Neural progenitor cell (in vitro differentiated cells): ENCODE results near the gene CIRBP. TPM values are rescaled to one million over a fixed set of nuclear protein-coding genes. Genes with fewer than 3 reads are reported as not detected.

ENCODE experiments used
- DNase-seq: peaks from one replicate; pipeline ENCODE4 v3.0.0-alpha.2; 2016; ENCODE audit warnings: low spot score
- H2AFZ ChIP-seq: fragments of 200-600 bp; sonication (generic); replicated peaks from 2 replicates; pipeline ENCODE4 v1.6.1; 2016; ENCODE audit warnings: antibody characterized with exemption
- H3F3A ChIP-seq: fragments of 200-600 bp; sonication (generic); 2 replicates; pipeline ENCODE4 v1.6.1; 2016; ENCODE audit warnings: antibody characterized with exemption, low read depth
- H3K27ac ChIP-seq: fragments of 200-600 bp; sonication (generic); 2 replicates; pipeline ENCODE4 v1.5.1; 2016; ENCODE audit warnings: mild to moderate bottlenecking
- H3K27me3 ChIP-seq: fragments of 200-600 bp; sonication (generic); 2 replicates; pipeline ENCODE4 v1.6.1; 2016; ENCODE audit warnings: mild to moderate bottlenecking, moderate library complexity
- H3K36me3 ChIP-seq: fragments of 200-600 bp; sonication (generic); 2 replicates; pipeline ENCODE4 v1.5.1; 2016
- H3K4me1 ChIP-seq: fragments of 200-600 bp; sonication (generic); 2 replicates; pipeline ENCODE4 v1.6.1; 2016; ENCODE audit warnings: mixed run types
- H3K4me2 ChIP-seq: fragments of 200-600 bp; sonication (generic); 2 replicates; pipeline ENCODE4 v1.6.1; 2016
- H3K4me3 ChIP-seq: fragments of 200-600 bp; sonication (generic); 2 replicates; pipeline ENCODE4 v1.5.1; 2016
- H3K79me2 ChIP-seq: fragments of 200-600 bp; sonication (generic); 2 replicates; pipeline ENCODE4 v1.6.1; 2016; ENCODE audit warnings: low read depth
- H3K9ac ChIP-seq: fragments of 200-600 bp; sonication (generic); 2 replicates; pipeline ENCODE4 v1.6.1; 2016
- H3K9me3 ChIP-seq: fragments of 200-600 bp; sonication (generic); 2 replicates; pipeline ENCODE4 v1.5.1; 2016; ENCODE audit warnings: low read depth
- H4K20me1 ChIP-seq: fragments of 200-600 bp; sonication (generic); 2 replicates; pipeline ENCODE4 v1.6.1; 2016; ENCODE audit warnings: low read depth
- H3K27ac Mint-ChIP-seq: 3 replicates; pipeline ENCODE4 v1.8.0; 2021; ENCODE audit warnings: mixed read lengths
- H3K27me3 Mint-ChIP-seq: 2 replicates; pipeline ENCODE4 v1.8.0; 2022; ENCODE audit warnings: low read depth, mild to moderate bottlenecking, inconsistent platforms, moderate library complexity, mixed read lengths; ENCODE audit not compliant: insufficient read depth
- H3K36me3 Mint-ChIP-seq: 3 replicates; pipeline ENCODE4 v1.8.0; 2021; ENCODE audit warnings: mixed read lengths
- H3K4me1 Mint-ChIP-seq: 3 replicates; pipeline ENCODE4 v1.8.0; 2021; ENCODE audit warnings: mixed read lengths
- H3K4me3 Mint-ChIP-seq: 3 replicates; pipeline ENCODE4 v1.8.0; 2021; ENCODE audit warnings: mild to moderate bottlenecking, moderate library complexity, mixed read lengths
- H3K9me3 Mint-ChIP-seq: 3 replicates; pipeline ENCODE4 v1.8.0; 2020; ENCODE audit warnings: mixed read lengths
- CTCF ChIP-seq: fragments of 200-600 bp; sonication (generic); IDR thresholded peaks from 2 replicates; pipeline ENCODE4 v1.5.1; 2017; ENCODE audit warnings: antibody characterized with exemption, mild to moderate bottlenecking
- EZH2 ChIP-seq: fragments of 200-600 bp; sonication (generic); IDR thresholded peaks from 2 replicates; pipeline ENCODE4 v1.6.1; 2017; ENCODE audit warnings: antibody characterized with exemption, mild to moderate bottlenecking, moderate library complexity
- EZH2phosphoT487 ChIP-seq: fragments of 200-600 bp; sonication (generic); IDR thresholded peaks from 2 replicates; pipeline ENCODE4 v1.6.1; 2017; ENCODE audit warnings: antibody characterized with exemption
- total RNA-seq: library from RNA; depleted of rRNA; stranded (reverse); fragments of >200 nt; gene quantifications from 2 replicates; pipeline ENCODE4 v1.2.3, GENCODE V29; 2015; ENCODE audit warnings: low replicate concordance

The CIRBP gene
- total RNA-seq, 1 donor from 2014 or later = 395 TPM

- H3K27ac Mint-ChIP-seq = peak overlapping the region; percentile 91
- H3F3A ChIP-seq = peaks cover 78% of the 10 kb centered on the region
- peaks cover 66% of the 10 kb centered on the region for H4K20me1 ChIP-seq
- peaks cover 23% of the 10 kb centered on the region for H3K27me3 Mint-ChIP-seq
- H3K4me3 ChIP-seq = no peak overlapping the region
- H3K9me3 ChIP-seq = no peaks in the 10 kb centered on the region
- H3K9ac ChIP-seq = no peak overlapping the region
- H3K4me2 ChIP-seq = peak overlapping the region; percentile 85
- peaks cover 46% of the 10 kb centered on the region for H3K4me1 Mint-ChIP-seq
- no peak for TF ChIP-seq EZH2
- TF ChIP-seq CTCF = no peak
- TF ChIP-seq EZH2phosphoT487 = no peak
- H3K79me2 ChIP-seq = peaks cover 60% of the 10 kb centered on the region
- H3K4me3 Mint-ChIP-seq = peak overlapping the region; percentile 80
- H3K27me3 ChIP-seq = no peaks in the 10 kb centered on the region
- DNase-seq = no peak
- no peak overlapping the region for H2AFZ ChIP-seq
- peaks cover 5% of the 10 kb centered on the region for H3K36me3 ChIP-seq
- peak overlapping the region; percentile 98 for H3K27ac ChIP-seq
- peaks cover 30% of the 10 kb centered on the region for H3K36me3 Mint-ChIP-seq
- H3K4me1 ChIP-seq = peaks cover 41% of the 10 kb centered on the region
- H3K9me3 Mint-ChIP-seq = no peaks in the 10 kb centered on the region
Observed at GRCh38 chr19:1274081-1274851, 5.1 kb downstream of the CIRBP start.

GRCh38 chr19:1274852-1275259 lies 5.7 kb downstream of the CIRBP start:
- Histone ChIP-seq H3K36me3 (peaks cover 5% of the 10 kb centered on the region), H3F3A (peaks cover 77% of the 10 kb centered on the region), H3K27ac (peak overlapping the region; percentile 98), H3K79me2 (peaks cover 55% of the 10 kb centered on the region), H4K20me1 (peaks cover 66% of the 10 kb centered on the region), H3K4me1 (peaks cover 40% of the 10 kb centered on the region), H3K4me2 (peak overlapping the region; percentile 85), H3K9ac (no peak overlapping the region), H3K4me3 (peak overlapping the region; percentile 61), H3K9me3 (no peaks in the 10 kb centered on the region), H3K27me3 (no peaks in the 10 kb centered on the region), H2AFZ (no peak overlapping the region)
- DNase-seq = peak; percentile 67
- Mint-ChIP-seq H3K27me3 (peaks cover 25% of the 10 kb centered on the region), H3K4me1 (peaks cover 47% of the 10 kb centered on the region), H3K36me3 (peaks cover 30% of the 10 kb centered on the region), H3K4me3 (peak overlapping the region; percentile 80), H3K9me3 (no peaks in the 10 kb centered on the region), H3K27ac (no peak overlapping the region)
- no peak for TF ChIP-seq CTCF
- no peak for TF ChIP-seq EZH2phosphoT487
- no peak for TF ChIP-seq EZH2

GRCh38 chr19:1275260-1275975 lies 6.3 kb downstream of the CIRBP start, which contains the start of gene FAM174C:
FAM174C (plus strand) TSS chr19:1275530; CDS start chr19:1275550, 20 bp downstream.
- H2AFZ ChIP-seq = no peak within 1 kb of the TSS
- peaks cover 28% of the 10 kb centered on the region for H3K36me3 Mint-ChIP-seq
- H3K4me3 Mint-ChIP-seq = peak within 1 kb of the TSS; percentile 88
- peak within 1 kb of the TSS; percentile 16 for H3K9ac ChIP-seq
- H3K4me1 Mint-ChIP-seq = peaks cover 47% of the 10 kb centered on the region
- peaks cover 49% of the 10 kb centered on the region for H3K79me2 ChIP-seq
- no peaks in the 10 kb centered on the region for H3K9me3 ChIP-seq
- peak; percentile 98 for DNase-seq
- H3F3A ChIP-seq = peaks cover 77% of the 10 kb centered on the region
- TF ChIP-seq EZH2phosphoT487 = no peak
- TF ChIP-seq CTCF = no peak
- TF ChIP-seq EZH2 = no peak
- H3K4me1 ChIP-seq = peaks cover 34% of the 10 kb centered on the region
- H3K27me3 ChIP-seq = no peaks in the 10 kb centered on the region
- H3K27ac ChIP-seq = peak within 1 kb of the TSS; percentile 98
- peaks cover 22% of the 10 kb centered on the region for H3K27me3 Mint-ChIP-seq
- peaks cover 5% of the 10 kb centered on the region for H3K36me3 ChIP-seq
- H3K4me3 ChIP-seq = peak within 1 kb of the TSS; percentile 61
- H3K9me3 Mint-ChIP-seq = no peaks in the 10 kb centered on the region
- H3K4me2 ChIP-seq = peak within 1 kb of the TSS; percentile 85
- H3K27ac Mint-ChIP-seq = peak within 1 kb of the TSS; percentile 91
- peaks cover 61% of the 10 kb centered on the region for H4K20me1 ChIP-seq
